HG03097 (cell line): ENCODE measurements around the gene PTP4A2.
"Not testable (repeated sequence)": the region's sequence is repeated elsewhere in the genome, so short reads cannot be mapped to it uniquely, and the experiment has no call there.

Experiments used
- ATAC-seq: cut with Tn5 transposase; IDR thresholded peaks from one replicate; pipeline ENCODE4 v1.9.1; 2021; ENCODE audit not compliant: unreplicated experiment, low FRiP score

PTP4A2 gene

GRCh38 chr1:31895474-31896198, 42.5 kb downstream of the PTP4A2 start:
- ATAC-seq, result not testable (repeated sequence)

GRCh38 chr1:31891280-31891679, 46.9 kb downstream of the PTP4A2 start:
- no peak for ATAC-seq

- ATAC-seq, result no peak
These were observed 49.9 kb downstream of the PTP4A2 start for GRCh38 chr1:31888291-31888690.

- ATAC-seq, result no peak
These were observed 51.3 kb downstream of the PTP4A2 start for GRCh38 chr1:31886866-31887265.

GRCh38 chr1:31885851-31886250, 52.3 kb downstream of the PTP4A2 start:
- ATAC-seq, result no peak

GRCh38 chr1:31883357-31883942, 54.7 kb downstream of the PTP4A2 start:
- no peak for ATAC-seq

- ATAC-seq, result no peak
These were observed 56.5 kb downstream of the PTP4A2 start for GRCh38 chr1:31881688-31882000.

- ATAC-seq, result no peak
These were observed 57.0 kb downstream of the PTP4A2 start for GRCh38 chr1:31880957-31881687.

GRCh38 chr1:31879981-31880608, 58.1 kb downstream of the PTP4A2 start:
- no peak for ATAC-seq

- no peak for ATAC-seq
These were observed 60.1 kb downstream of the PTP4A2 start for GRCh38 chr1:31878058-31878457.

GRCh38 chr1:31877544-31877943, 60.6 kb downstream of the PTP4A2 start:
- ATAC-seq, result no peak

GRCh38 chr1:31875636-31876236, 62.4 kb downstream of the PTP4A2 start:
- no peak for ATAC-seq

GRCh38 chr1:31874942-31875341, 63.2 kb downstream of the PTP4A2 start:
- no peak for ATAC-seq

- ATAC-seq, result no peak
These were observed 65.2 kb downstream of the PTP4A2 start for GRCh38 chr1:31872658-31873636.

GRCh38 chr1:31871703-31872102, 66.5 kb downstream of the PTP4A2 start:
- no peak for ATAC-seq

- ATAC-seq, result no peak
These were observed 68.0 kb downstream of the PTP4A2 start for GRCh38 chr1:31870086-31870736.

GRCh38 chr1:31869449-31869848, 68.7 kb downstream of the PTP4A2 start:
- ATAC-seq, result no peak

- no peak for ATAC-seq
These were observed 69.3 kb downstream of the PTP4A2 start for GRCh38 chr1:31868862-31869261.

GRCh38 chr1:31867546-31867945, 70.6 kb downstream of the PTP4A2 start:
- ATAC-seq, result no peak
